Measurements from ENCODE around the gene RASAL2.

The RASAL2 gene

DNA sequence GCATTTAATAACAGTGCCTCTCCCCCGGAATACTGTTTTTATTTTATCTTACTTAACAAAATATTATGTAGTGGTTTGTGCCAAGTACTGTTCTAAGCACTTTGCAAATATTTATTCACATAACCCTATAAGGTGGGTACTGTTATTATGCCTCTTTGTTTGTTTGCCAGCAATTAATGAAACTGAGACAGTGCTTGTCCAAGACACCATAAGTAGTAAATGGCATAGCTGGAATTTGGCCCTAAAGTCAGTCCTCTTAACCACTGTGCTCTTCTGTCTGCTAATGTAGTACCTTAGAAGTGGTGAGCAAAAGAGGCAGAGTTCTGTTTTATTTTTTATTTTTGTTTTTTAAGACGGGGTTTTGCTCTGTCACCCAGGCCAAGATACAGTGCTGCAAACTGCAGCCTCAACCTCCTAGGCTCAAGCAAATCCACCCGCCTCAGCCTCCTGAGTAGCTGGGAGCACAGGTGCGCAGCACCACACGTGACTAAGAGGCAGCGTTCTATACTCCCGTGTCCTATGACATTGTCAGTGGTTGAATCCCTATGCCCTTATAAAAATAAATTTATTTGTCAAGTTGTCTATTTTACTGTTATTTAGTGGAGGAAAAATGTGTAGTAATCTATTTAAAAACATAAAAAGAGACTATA, 237.1 kb downstream of the RASAL2 start:
- Histone ChIP-seq H2AFZ (ENCODE audit: low read depth, low read length, severe bottlenecking) (no peak overlapping the region), H3K4me2 (ENCODE audit: low read depth, low read length, poor library complexity, severe bottlenecking) (no peak overlapping the region), H3K4me3 (ENCODE audit: insufficient read depth, low read length, poor library complexity, severe bottlenecking) (no peak overlapping the region), H3K27ac (ENCODE audit: low read depth, low read length) (no peak overlapping the region), H3F3A (ENCODE audit: insufficient read depth) (no peaks in the 10 kb centered on the region), H3K79me2 (ENCODE audit: insufficient read depth, low read length) (no peaks in the 10 kb centered on the region), H4K20me1 (ENCODE audit: low read depth, low read length) (no peaks in the 10 kb centered on the region), H3K9me3 (ENCODE audit: insufficient read depth, low read length) (no peaks in the 10 kb centered on the region), H3K27me3 (ENCODE audit: low read length) (no peaks in the 10 kb centered on the region), H3K36me3 (ENCODE audit: low read length) (no peaks in the 10 kb centered on the region), H3K9me2 (replicated peaks; ENCODE audit: insufficient read depth, low read length) (no peaks in the 10 kb centered on the region), H3K9ac (ENCODE audit: low read length) (no peak overlapping the region)
- TF ChIP-seq, protein P1, sequence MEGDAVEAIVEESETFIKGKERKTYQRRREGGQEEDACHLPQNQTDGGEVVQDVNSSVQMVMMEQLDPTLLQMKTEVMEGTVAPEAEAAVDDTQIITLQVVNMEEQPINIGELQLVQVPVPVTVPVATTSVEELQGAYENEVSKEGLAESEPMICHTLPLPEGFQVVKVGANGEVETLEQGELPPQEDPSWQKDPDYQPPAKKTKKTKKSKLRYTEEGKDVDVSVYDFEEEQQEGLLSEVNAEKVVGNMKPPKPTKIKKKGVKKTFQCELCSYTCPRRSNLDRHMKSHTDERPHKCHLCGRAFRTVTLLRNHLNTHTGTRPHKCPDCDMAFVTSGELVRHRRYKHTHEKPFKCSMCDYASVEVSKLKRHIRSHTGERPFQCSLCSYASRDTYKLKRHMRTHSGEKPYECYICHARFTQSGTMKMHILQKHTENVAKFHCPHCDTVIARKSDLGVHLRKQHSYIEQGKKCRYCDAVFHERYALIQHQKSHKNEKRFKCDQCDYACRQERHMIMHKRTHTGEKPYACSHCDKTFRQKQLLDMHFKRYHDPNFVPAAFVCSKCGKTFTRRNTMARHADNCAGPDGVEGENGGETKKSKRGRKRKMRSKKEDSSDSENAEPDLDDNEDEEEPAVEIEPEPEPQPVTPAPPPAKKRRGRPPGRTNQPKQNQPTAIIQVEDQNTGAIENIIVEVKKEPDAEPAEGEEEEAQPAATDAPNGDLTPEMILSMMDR (IDR thresholded peaks at IDR 0.05; ENCODE audit: insufficient read depth, low read length, poor library complexity, severe bottlenecking) = no peak
- no peak for TF ChIP-seq EZH2phosphoT487 (conservative IDR thresholded peaks at IDR 0.05; ENCODE audit: low read length)

DNA sequence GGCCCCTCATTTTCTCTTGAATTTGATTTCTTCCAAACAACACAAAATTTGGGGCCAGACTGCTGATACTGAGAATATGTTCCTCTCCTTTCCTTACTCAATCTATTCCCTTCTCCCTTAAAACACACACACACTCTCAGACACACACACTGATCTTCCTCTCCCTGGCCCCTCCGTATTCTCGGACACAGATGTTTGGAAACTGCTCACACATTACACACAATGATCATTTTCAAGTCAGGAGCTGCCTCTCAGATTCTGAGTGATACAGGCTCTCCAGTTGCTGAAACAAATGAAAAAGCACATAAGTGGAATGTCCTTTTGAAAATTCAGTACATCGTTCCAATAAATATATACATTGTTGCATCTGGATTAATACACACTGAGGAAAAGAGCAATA, 241.5 kb downstream of the RASAL2 start:
- Histone ChIP-seq H3K27ac (ENCODE audit: low read depth, low read length) (no peak overlapping the region), H3K9ac (ENCODE audit: low read length) (no peak overlapping the region), H3F3A (ENCODE audit: insufficient read depth) (no peaks in the 10 kb centered on the region), H3K4me2 (ENCODE audit: low read depth, low read length, poor library complexity, severe bottlenecking) (no peak overlapping the region), H4K20me1 (ENCODE audit: low read depth, low read length) (no peaks in the 10 kb centered on the region), H3K27me3 (ENCODE audit: low read length) (no peaks in the 10 kb centered on the region), H3K4me3 (ENCODE audit: insufficient read depth, low read length, poor library complexity, severe bottlenecking) (no peak overlapping the region), H3K9me3 (ENCODE audit: insufficient read depth, low read length) (no peaks in the 10 kb centered on the region), H3K36me3 (ENCODE audit: low read length) (no peaks in the 10 kb centered on the region), H2AFZ (ENCODE audit: low read depth, low read length, severe bottlenecking) (no peak overlapping the region), H3K9me2 (replicated peaks; ENCODE audit: insufficient read depth, low read length) (no peaks in the 10 kb centered on the region), H3K79me2 (ENCODE audit: insufficient read depth, low read length) (no peaks in the 10 kb centered on the region)
- TF ChIP-seq, protein P1 (IDR thresholded peaks at IDR 0.05; ENCODE audit: insufficient read depth, low read length, poor library complexity, severe bottlenecking) = no peak
- no peak for TF ChIP-seq EZH2phosphoT487 (conservative IDR thresholded peaks at IDR 0.05; ENCODE audit: low read length)

DNA sequence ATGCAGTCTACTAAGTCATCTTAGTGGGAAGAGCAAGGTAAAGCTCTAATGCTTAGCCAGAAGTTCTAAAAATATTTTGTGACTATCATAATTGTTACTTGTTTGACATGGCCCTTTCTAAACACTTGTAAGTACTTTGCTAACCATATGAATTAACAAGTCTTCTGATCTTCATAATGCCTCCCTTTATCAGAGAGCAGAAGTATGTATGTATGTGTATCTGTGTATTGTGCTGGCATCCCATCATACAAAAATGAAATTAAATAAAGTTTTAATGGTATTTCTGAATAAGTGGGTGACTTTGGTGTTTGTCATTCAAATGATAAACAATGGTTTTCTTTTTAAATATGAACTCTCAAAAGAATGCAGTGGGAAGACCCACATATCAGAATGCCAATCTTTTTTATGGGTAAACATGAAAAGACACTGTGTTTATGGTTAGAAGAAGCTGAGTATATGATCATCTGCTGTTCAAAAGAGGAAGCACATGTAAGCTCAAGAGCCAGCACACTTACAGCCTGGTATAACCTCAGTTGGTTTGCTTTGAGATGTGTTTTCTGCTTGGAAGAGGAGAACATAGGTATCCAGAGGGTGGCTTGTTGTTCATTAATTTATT, 243.3 kb downstream of the RASAL2 start:
- H3K27ac ChIP-seq (ENCODE audit: low read depth, low read length) = no peak overlapping the region
- no peak overlapping the region for H3K4me3 ChIP-seq (ENCODE audit: insufficient read depth, low read length, poor library complexity, severe bottlenecking)
- H2AFZ ChIP-seq (ENCODE audit: low read depth, low read length, severe bottlenecking) = no peak overlapping the region
- H3K9me3 ChIP-seq (ENCODE audit: insufficient read depth, low read length) = no peaks in the 10 kb centered on the region
- no peak overlapping the region for H3K4me2 ChIP-seq (ENCODE audit: low read depth, low read length, poor library complexity, severe bottlenecking)
- no peaks in the 10 kb centered on the region for H3K9me2 ChIP-seq (replicated peaks; ENCODE audit: insufficient read depth, low read length)
- no peaks in the 10 kb centered on the region for H3K79me2 ChIP-seq (ENCODE audit: insufficient read depth, low read length)
- no peaks in the 10 kb centered on the region for H3K27me3 ChIP-seq (ENCODE audit: low read length)
- H3K36me3 ChIP-seq (ENCODE audit: low read length) = no peaks in the 10 kb centered on the region
- H3K9ac ChIP-seq (ENCODE audit: low read length) = no peak overlapping the region
- TF ChIP-seq EZH2phosphoT487 (conservative IDR thresholded peaks at IDR 0.05; ENCODE audit: low read length) = no peak
- TF ChIP-seq, protein P1 (IDR thresholded peaks at IDR 0.05; ENCODE audit: insufficient read depth, low read length, poor library complexity, severe bottlenecking) = no peak
- H4K20me1 ChIP-seq (ENCODE audit: low read depth, low read length) = no peaks in the 10 kb centered on the region
- H3F3A ChIP-seq (ENCODE audit: insufficient read depth) = no peaks in the 10 kb centered on the region
